Tibial artery (tissue), 4 donors: ENCODE results near the gene CACNG3.

Source experiments
- DNase-seq, 2 donors: peaks; one replicate each; pipeline ENCODE4 v3.0.0-alpha.2; 2019
- H3K27ac ChIP-seq, 2 donors: fragments of 200-600 bp; sonication (generic) in 1 of 2; 1 replicate in 1 of 2; 2 replicates in 1 of 2; pipeline ENCODE4 v1.5.1; 2018 to 2019; ENCODE audit warnings: mild to moderate bottlenecking in 1 of 2
- H3K27me3 ChIP-seq, 2 donors: fragments of 200-600 bp; sonication (generic) in 1 of 2; one replicate each; pipeline versions ENCODE4 v1.5.1 to v1.6.0; 2016 to 2019
- H3K36me3 ChIP-seq, 3 donors: fragments of 200-600 bp; sonication (generic) in 2 of 3; one replicate each; pipeline ENCODE4 v1.5.1; 2016 to 2019; ENCODE audit warnings: mild to moderate bottlenecking in 2 of 3
- H3K4me1 ChIP-seq, 4 donors: fragments of 200-600 bp; sonication (generic) in 2 of 4; 1 replicate in 3 of 4; 2 replicates in 1 of 4; pipeline ENCODE4 v1.5.1; 2016 to 2019
- H3K4me3 ChIP-seq, 2 donors: fragments of 200-600 bp; sonication (generic) in 1 of 2; 1 replicate in 1 of 2; 2 replicates in 1 of 2; pipeline ENCODE4 v1.5.1; 2018 to 2019; ENCODE audit warnings: mild to moderate bottlenecking in 2 of 2
- H3K9me3 ChIP-seq, 3 donors: fragments of 200-600 bp; sonication (generic) in 1 of 3; one replicate each; pipeline ENCODE4 v1.5.1; 2016 to 2019
- intact Hi-C: fragments of 100-400 bp; cut with DNase I; formaldehyde crosslinking; loops from one replicate; pipeline ENCODE4 v1.15.0; 2023; ENCODE audit warnings: low total_unique reads
- TF ChIP-seq, protein P1 (sequence below), 2 experiments: fragments of 200-600 bp in 1 of 2; fragments of 450-650 bp in 1 of 2; IDR thresholded peaks; one replicate each; pipeline ENCODE4 v1.5.1; 2017 to 2019; ENCODE audit warnings: antibody characterized with exemption in 2 of 2, mild to moderate bottlenecking in 1 of 2, moderate library complexity in 1 of 2

Gene CACNG3

DNA sequence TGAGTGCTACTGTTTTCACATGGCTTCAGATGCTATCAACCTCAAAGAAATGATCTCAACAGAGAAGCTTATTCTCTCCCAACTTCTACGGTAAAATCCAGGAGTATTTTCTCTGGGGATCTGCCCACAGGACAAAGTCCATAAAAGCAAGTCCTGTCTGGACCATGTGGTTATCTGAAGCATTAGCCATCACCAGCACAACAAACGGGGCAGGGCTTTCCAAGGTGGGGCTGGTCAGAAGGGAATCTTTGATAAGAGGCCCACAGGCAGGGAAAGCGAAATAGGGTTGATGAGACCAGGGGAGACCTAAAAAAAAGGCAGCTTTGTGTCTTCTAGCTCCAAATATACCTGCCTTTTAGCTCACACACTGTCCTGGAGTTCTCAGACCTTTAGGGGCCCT is 38.7 kb upstream of the CACNG3 start:
- Histone ChIP-seq H3K9me3 (no peaks in the 10 kb centered on the region), H3K27ac (no peak overlapping the region), H3K4me1 (no peaks in the 10 kb centered on the region), H3K4me3 (no peak overlapping the region), H3K36me3 (no peaks in the 10 kb centered on the region), H3K27me3 (no peaks in the 10 kb centered on the region)
- no peak for DNase-seq
- intact Hi-C loops: no loop called here
- TF ChIP-seq, protein P1, sequence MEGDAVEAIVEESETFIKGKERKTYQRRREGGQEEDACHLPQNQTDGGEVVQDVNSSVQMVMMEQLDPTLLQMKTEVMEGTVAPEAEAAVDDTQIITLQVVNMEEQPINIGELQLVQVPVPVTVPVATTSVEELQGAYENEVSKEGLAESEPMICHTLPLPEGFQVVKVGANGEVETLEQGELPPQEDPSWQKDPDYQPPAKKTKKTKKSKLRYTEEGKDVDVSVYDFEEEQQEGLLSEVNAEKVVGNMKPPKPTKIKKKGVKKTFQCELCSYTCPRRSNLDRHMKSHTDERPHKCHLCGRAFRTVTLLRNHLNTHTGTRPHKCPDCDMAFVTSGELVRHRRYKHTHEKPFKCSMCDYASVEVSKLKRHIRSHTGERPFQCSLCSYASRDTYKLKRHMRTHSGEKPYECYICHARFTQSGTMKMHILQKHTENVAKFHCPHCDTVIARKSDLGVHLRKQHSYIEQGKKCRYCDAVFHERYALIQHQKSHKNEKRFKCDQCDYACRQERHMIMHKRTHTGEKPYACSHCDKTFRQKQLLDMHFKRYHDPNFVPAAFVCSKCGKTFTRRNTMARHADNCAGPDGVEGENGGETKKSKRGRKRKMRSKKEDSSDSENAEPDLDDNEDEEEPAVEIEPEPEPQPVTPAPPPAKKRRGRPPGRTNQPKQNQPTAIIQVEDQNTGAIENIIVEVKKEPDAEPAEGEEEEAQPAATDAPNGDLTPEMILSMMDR (IDR thresholded peaks at IDR 0.05): no peak

DNA sequence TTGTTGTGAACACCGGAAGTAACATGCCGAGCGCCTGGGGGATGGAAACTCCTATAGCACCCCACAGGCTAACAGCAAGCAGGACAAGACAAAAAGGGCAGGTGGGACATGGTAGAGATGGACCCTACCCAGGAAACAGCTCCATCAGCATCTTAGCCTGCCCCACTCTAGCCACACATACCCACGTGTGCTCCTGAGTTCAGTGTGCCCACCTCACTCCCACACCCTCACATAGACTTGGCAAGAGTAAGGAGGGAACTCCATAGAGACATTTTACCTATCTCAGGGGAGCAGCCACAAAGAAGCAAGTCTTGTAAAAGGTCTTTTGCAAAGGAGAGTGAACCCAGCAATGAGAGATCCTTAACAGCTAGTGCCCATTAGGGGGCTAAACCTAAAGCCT is 37.8 kb upstream of the CACNG3 start:
- intact Hi-C loops: no loop called here
- no peak for DNase-seq
- no peaks in the 10 kb centered on the region for H3K4me1 ChIP-seq
- no peak overlapping the region for H3K4me3 ChIP-seq
- no peak overlapping the region for H3K27ac ChIP-seq
- TF ChIP-seq, protein P1 (IDR thresholded peaks at IDR 0.05): no peak
- no peaks in the 10 kb centered on the region for H3K9me3 ChIP-seq
- H3K36me3 ChIP-seq: no peaks in the 10 kb centered on the region
- no peaks in the 10 kb centered on the region for H3K27me3 ChIP-seq

DNA sequence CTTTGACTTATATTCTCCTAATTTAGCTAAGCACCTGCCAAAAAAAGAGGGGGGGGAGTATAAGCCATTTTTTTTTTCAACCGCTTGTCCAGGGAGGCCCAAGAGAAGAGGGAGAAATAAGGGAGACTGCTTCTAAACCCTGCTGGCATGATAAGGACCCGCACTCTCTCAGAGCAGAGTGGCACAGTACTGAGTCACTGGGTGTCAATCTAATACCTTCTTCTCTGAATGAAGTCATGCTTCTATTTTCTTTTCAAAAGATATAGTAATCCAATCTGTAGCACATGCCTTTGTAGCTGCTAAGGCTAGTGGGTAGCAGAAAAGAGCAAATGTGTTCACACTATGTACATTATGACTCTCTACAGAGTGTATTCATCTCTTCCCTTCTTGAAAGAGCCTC is 34.9 kb upstream of the CACNG3 start:
- Histone ChIP-seq H3K9me3 (no peaks in the 10 kb centered on the region), H3K27ac (no peak overlapping the region), H3K36me3 (no peaks in the 10 kb centered on the region), H3K27me3 (no peaks in the 10 kb centered on the region), H3K4me1 (no peaks in the 10 kb centered on the region), H3K4me3 (no peak overlapping the region)
- intact Hi-C loops: no loop called here
- TF ChIP-seq, protein P1 (IDR thresholded peaks at IDR 0.05): no peak
- no peak for DNase-seq

DNA sequence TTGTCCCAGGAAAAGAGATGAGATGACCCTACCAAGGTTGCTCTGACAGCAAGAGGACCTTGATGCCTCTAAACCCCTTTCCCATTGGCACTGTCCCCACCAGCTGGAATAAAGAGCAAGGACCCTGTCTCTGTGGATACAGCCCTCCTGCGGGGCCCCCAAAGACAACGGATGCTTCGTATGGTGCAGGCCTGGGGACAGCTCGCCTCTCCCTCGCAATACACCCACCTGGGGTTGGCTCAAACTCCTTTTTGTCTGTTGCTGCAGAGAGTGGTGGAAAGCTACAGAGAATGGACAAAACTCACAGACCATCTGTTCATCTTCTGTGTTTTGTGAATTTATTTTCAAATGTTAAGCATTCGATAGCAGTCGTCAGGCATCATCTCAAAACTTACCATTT is 27.6 kb upstream of the CACNG3 start:
- Histone ChIP-seq H3K4me3 (no peak overlapping the region), H3K9me3 (no peaks in the 10 kb centered on the region), H3K4me1 (no peaks in the 10 kb centered on the region), H3K27ac (no peak overlapping the region), H3K36me3 (no peaks in the 10 kb centered on the region), H3K27me3 (no peaks in the 10 kb centered on the region)
- intact Hi-C loops: no loop called here
- no peak for DNase-seq
- TF ChIP-seq, protein P1 (IDR thresholded peaks at IDR 0.05): no peak

DNA sequence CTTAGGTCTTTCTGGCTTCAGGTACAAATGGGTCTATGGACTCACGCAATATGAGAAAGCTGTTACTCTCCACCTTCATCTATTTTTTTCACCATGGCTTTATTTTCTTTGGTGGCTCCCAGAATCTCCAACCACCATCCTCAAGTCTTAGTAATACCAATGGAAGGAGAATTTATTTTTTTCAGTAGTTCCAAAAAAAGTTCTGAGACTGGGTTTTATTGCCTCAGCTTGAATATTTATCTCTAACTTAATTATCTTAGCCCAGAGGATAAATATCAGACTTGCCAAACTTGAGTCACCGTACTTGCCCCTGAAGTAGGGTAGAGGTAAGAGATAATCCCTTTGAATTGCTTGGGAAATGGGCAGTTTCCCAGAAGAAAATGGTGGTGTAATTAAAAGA is 23.2 kb upstream of the CACNG3 start:
- TF ChIP-seq, protein P1 (IDR thresholded peaks at IDR 0.05): no peak
- intact Hi-C loops: no loop called here
- Histone ChIP-seq H3K36me3 (no peaks in the 10 kb centered on the region), H3K27me3 (peaks cover 0 to 3% of the 10 kb centered on the region in 2 donors), H3K9me3 (peaks cover 0 to 4% (median 3%) of the 10 kb centered on the region in 3 donors), H3K27ac (no peak overlapping the region), H3K4me1 (no peaks in the 10 kb centered on the region), H3K4me3 (no peak overlapping the region)
- DNase-seq: no peak

DNA sequence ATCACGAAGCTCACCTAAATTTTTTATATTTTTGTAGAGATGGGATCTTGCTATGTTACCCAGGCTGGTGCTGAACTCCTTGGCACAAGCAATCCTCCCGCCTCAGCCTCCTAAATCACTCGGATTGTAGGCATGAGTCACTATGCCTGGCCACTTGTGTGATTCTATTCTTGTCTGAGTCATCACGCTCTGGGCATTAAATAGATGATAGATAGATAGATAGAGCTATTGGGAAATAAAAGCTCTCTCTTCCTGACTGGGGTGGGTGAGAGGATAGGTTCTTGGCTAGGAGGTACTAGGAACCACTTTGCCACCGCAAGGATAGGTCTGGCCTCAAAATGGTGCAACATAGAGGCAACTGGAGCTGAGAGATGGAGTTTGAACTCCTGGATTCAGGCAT is 21.4 kb upstream of the CACNG3 start:
- no peak overlapping the region for H3K4me3 ChIP-seq
- TF ChIP-seq, protein P1 (IDR thresholded peaks at IDR 0.05): no peak
- intact Hi-C loops: no loop called here
- H3K36me3 ChIP-seq: no peaks in the 10 kb centered on the region
- peaks cover 0 to 3% of the 10 kb centered on the region in 2 donors for H3K27me3 ChIP-seq
- H3K9me3 ChIP-seq: peaks cover 0 to 4% (median 3%) of the 10 kb centered on the region in 3 donors
- H3K4me1 ChIP-seq: no peaks in the 10 kb centered on the region
- H3K27ac ChIP-seq: no peak overlapping the region
- DNase-seq: no peak
